ENCODE results near the gene PNPLA8.

PNPLA8 gene

GRCh38 chr7:108450160-108450559, 75.8 kb downstream of the PNPLA8 start:
- DNase-seq (ENCODE audit: low spot score): no peak
- no peak for TF ChIP-seq CTCF (IDR thresholded peaks at IDR 0.05; ENCODE audit: borderline replicate concordance, control extremely low read depth, extremely low read depth, insufficient read depth, missing control alignments)
- in situ Hi-C loops (cut with MboI; ENCODE audit: low sequenced_read_pairs, unreplicated experiment): loop anchor here (10.0 kb wide), 1 partner anchor 265 kb away; no protein-coding TSS in a partner anchor

- no peak for TF ChIP-seq CTCF (IDR thresholded peaks at IDR 0.05; ENCODE audit: borderline replicate concordance, control extremely low read depth, extremely low read depth, insufficient read depth, missing control alignments)
- in situ Hi-C loops (cut with MboI; ENCODE audit: low sequenced_read_pairs, unreplicated experiment): no loop called here
- DNase-seq (ENCODE audit: low spot score): no peak
These were observed 76.4 kb downstream of the PNPLA8 start for GRCh38 chr7:108449521-108449920.

GRCh38 chr7:108448584-108449505, 77.1 kb downstream of the PNPLA8 start:
- in situ Hi-C loops (cut with MboI; ENCODE audit: low sequenced_read_pairs, unreplicated experiment): no loop called here
- DNase-seq (ENCODE audit: low spot score): peak; percentile 34
- TF ChIP-seq CTCF (IDR thresholded peaks at IDR 0.05; ENCODE audit: borderline replicate concordance, control extremely low read depth, extremely low read depth, insufficient read depth, missing control alignments): no peak

GRCh38 chr7:108442039-108442568, 83.8 kb downstream of the PNPLA8 start:
- TF ChIP-seq CTCF (IDR thresholded peaks at IDR 0.05; ENCODE audit: borderline replicate concordance, control extremely low read depth, extremely low read depth, insufficient read depth, missing control alignments): no peak
- DNase-seq (ENCODE audit: low spot score): no peak
- in situ Hi-C loops (cut with MboI; ENCODE audit: low sequenced_read_pairs, unreplicated experiment): no loop called here

- in situ Hi-C loops (cut with MboI; ENCODE audit: low sequenced_read_pairs, unreplicated experiment): no loop called here
- DNase-seq (ENCODE audit: low spot score): no peak
- TF ChIP-seq CTCF (IDR thresholded peaks at IDR 0.05; ENCODE audit: borderline replicate concordance, control extremely low read depth, extremely low read depth, insufficient read depth, missing control alignments): no peak
These were observed 84.5 kb downstream of the PNPLA8 start for GRCh38 chr7:108441392-108441955.

- no peak for DNase-seq (ENCODE audit: low spot score)
- no peak for TF ChIP-seq CTCF (IDR thresholded peaks at IDR 0.05; ENCODE audit: borderline replicate concordance, control extremely low read depth, extremely low read depth, insufficient read depth, missing control alignments)
- in situ Hi-C loops (cut with MboI; ENCODE audit: low sequenced_read_pairs, unreplicated experiment): no loop called here
These were observed 85.3 kb downstream of the PNPLA8 start for GRCh38 chr7:108440613-108441012.
